H1 (cell line): ENCODE data around the gene FEV. TPM values are rescaled to one million over a fixed set of nuclear protein-coding genes. Genes with fewer than 3 reads are reported as not detected.

Experiments
- CREB1 ChIP-seq: IDR thresholded peaks from 2 replicates; pipeline ENCODE4 v1.6.1; 2012; ENCODE audit warnings: inconsistent platforms
- FOSL1 ChIP-seq: IDR thresholded peaks from 2 replicates; pipeline ENCODE4 v1.6.1; 2011; ENCODE audit warnings: mild to moderate bottlenecking, low read depth, low read length, moderate library complexity; ENCODE audit not compliant: insufficient read depth
- GTF2F1 ChIP-seq: IDR thresholded peaks from 2 replicates; pipeline ENCODE4 v1.6.1; 2012; ENCODE audit warnings: low read depth, low read length, improper control_type of control experiment, borderline replicate concordance
- NANOG ChIP-seq: IDR thresholded peaks from 2 replicates; pipeline ENCODE4 v1.6.1; 2011; ENCODE audit warnings: low read length, low read depth, mild to moderate bottlenecking, inconsistent platforms; ENCODE audit not compliant: insufficient read depth, poor library complexity, severe bottlenecking
- RNF2 ChIP-seq: fragments of 200-900, 300-1000 bp; sonication (generic); IDR thresholded peaks from 2 replicates; pipeline ENCODE4 v1.7.1; 2016; ENCODE audit warnings: borderline replicate concordance, low read depth, mild to moderate bottlenecking, antibody characterized with exemption, low read length; ENCODE audit not compliant: poor library complexity, severe bottlenecking; ENCODE audit errors: missing control alignments
- YY1 ChIP-seq: IDR thresholded peaks from 2 replicates; pipeline ENCODE4 v1.6.1; 2011; ENCODE audit warnings: low read depth, mild to moderate bottlenecking, low read length
- polyA plus RNA-seq, 7 experiments: library from polyadenylated mRNA; depleted of rRNA in 3 of 7; stranded (reverse) in 5 of 7; unstranded in 2 of 7; fragments of >200 nt in 5 of 7; fragments of 200-250 nt in 2 of 7; gene quantifications; 1 replicate in 5 of 7; 2 replicates in 1 of 7; 4 replicates in 1 of 7; pipeline versions ENCODE4 v1.2.1 to v1.2.3, GENCODE V29; 2011 to 2013; ENCODE audit warnings: missing spikeins in 2 of 7, mixed read lengths in 2 of 7
- total RNA-seq: library from RNA; stranded (reverse); fragmentation: NEBNext Ultra II Directional; extraction: Animal tissue kit (Norgen Biotek cat#: 25700); gene quantifications from 2 replicates; pipeline ENCODE4 v1.2.1, GENCODE V29; 2021

The FEV gene
- total and polyA plus RNA-seq, 2 of the 8 experiments (the other 6 are each of a cell fraction or from before 2014, with no cell fraction given), result not detected

DNA sequence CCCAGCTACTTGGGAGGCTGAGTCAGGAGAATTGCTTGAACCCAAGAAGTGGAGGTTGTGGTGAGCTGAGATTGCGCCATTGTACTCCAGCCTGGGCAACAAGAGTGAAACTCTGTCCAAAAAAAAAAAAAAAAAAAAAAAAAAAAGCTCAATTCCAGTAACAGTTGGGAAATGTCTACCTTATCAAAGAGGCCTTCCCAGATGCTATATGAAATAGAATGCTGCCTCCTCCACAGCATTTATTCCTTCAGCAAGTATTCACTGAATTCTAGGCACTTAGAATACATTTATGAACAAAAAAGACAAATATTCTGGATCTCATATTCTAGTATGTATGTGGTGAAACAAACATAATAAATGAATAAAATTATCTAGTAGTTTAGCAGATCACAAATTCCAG, 38.4 kb downstream of the FEV start (continued):
- TF ChIP-seq NANOG (no peak), YY1 (no peak), GTF2F1 (no peak), CREB1 (no peak), FOSL1 (no peak), RNF2 (no peak)
